HL-60 (cell line): Measurements from ENCODE around the gene PLBD2.
A peak's percentile ranks its signal among the peaks of the same experiment; 100 is the strongest.

Source experiments
- DNase-seq, 2 experiments: peaks; one replicate each; pipeline ENCODE4 v3.0.0-alpha.2; 2010 to 2020; ENCODE audit warnings: low read depth in 1 of 2, low spot score in 1 of 2
- H3K27ac ChIP-seq: fragments of 250-450 bp; sonication (Bioruptor Pico); replicated peaks from 2 replicates; pipeline ENCODE4 v1.5.1; 2020; ENCODE audit warnings: mild to moderate bottlenecking, moderate library complexity
- H3K27me3 ChIP-seq: fragments of 250-450 bp; sonication (Bioruptor Pico); 2 replicates; pipeline ENCODE4 v1.5.1; 2021; ENCODE audit warnings: mild to moderate bottlenecking, moderate library complexity; ENCODE audit not compliant: insufficient read depth, poor library complexity, severe bottlenecking
- H3K4me3 ChIP-seq: replicated peaks from 2 replicates; pipeline ENCODE4 v1.5.1; 2011; ENCODE audit warnings: mild to moderate bottlenecking, control low read depth, low read length; ENCODE audit not compliant: insufficient read depth
- GABPA ChIP-seq: IDR thresholded peaks from 2 replicates; pipeline ENCODE4 v1.6.1; 2012; ENCODE audit warnings: low read depth
- POLR2AphosphoS5 ChIP-seq: IDR thresholded peaks from 2 replicates; pipeline ENCODE4 v1.6.1; 2012; ENCODE audit warnings: low read depth
- SPI1 ChIP-seq: IDR thresholded peaks from 2 replicates; pipeline ENCODE4 v1.6.1; 2012; ENCODE audit warnings: low read depth, mild to moderate bottlenecking, borderline replicate concordance
- TF ChIP-seq, protein P1 (sequence below): IDR thresholded peaks from 2 replicates; pipeline ENCODE4 v1.6.1; 2012; ENCODE audit warnings: low read depth; ENCODE audit not compliant: insufficient replicate concordance
- TF ChIP-seq, protein P2 (sequence below): IDR thresholded peaks from one replicate; pipeline ENCODE4 v1.5.1; 2011; ENCODE audit warnings: low read length, control low read depth, inconsistent platforms; ENCODE audit not compliant: insufficient read depth

PLBD2 gene

DNA sequence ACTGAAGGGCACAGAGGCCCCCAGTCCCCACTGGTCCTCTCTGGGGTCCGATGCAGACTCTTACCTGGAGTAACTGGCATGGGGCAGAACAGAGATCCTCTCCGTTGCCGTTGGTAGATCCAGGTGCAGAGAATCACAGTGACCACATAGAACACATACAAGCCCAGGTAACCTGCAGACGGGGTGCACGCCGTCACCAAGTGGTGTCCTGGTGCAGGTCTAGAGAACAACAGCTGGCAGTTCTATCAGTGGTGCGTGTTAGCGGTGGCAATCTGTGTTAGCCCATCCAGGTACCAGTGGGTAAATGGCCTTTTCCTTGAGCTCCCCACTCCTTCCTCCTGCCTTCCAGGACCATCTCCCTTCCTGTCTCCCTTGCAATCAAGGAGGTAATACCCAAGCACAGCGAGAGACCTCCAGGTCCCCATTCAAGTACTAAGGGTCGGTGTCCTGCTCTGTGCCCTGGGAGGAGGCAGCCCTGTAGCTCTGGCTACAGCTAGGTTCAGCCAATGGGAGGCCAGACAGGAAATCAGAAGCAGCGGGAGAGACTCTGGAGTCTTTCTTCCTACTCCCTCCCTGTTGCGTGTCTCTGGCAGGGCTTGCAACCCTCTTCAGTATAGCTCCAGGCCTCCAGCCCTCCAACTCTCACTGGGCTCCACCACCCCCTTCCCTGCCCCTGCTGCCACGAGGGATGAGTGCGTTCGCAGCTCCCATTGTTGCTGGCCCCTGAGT lies 39.3 kb upstream of the PLBD2 start:
- Histone ChIP-seq H3K4me3 (no peak overlapping the region), H3K27me3 (no peaks in the 10 kb centered on the region), H3K27ac (no peak overlapping the region)
- TF ChIP-seq SPI1 = no peak
- TF ChIP-seq POLR2AphosphoS5 = no peak
- TF ChIP-seq, protein P1, sequence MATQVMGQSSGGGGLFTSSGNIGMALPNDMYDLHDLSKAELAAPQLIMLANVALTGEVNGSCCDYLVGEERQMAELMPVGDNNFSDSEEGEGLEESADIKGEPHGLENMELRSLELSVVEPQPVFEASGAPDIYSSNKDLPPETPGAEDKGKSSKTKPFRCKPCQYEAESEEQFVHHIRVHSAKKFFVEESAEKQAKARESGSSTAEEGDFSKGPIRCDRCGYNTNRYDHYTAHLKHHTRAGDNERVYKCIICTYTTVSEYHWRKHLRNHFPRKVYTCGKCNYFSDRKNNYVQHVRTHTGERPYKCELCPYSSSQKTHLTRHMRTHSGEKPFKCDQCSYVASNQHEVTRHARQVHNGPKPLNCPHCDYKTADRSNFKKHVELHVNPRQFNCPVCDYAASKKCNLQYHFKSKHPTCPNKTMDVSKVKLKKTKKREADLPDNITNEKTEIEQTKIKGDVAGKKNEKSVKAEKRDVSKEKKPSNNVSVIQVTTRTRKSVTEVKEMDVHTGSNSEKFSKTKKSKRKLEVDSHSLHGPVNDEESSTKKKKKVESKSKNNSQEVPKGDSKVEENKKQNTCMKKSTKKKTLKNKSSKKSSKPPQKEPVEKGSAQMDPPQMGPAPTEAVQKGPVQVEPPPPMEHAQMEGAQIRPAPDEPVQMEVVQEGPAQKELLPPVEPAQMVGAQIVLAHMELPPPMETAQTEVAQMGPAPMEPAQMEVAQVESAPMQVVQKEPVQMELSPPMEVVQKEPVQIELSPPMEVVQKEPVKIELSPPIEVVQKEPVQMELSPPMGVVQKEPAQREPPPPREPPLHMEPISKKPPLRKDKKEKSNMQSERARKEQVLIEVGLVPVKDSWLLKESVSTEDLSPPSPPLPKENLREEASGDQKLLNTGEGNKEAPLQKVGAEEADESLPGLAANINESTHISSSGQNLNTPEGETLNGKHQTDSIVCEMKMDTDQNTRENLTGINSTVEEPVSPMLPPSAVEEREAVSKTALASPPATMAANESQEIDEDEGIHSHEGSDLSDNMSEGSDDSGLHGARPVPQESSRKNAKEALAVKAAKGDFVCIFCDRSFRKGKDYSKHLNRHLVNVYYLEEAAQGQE = no peak
- TF ChIP-seq, protein P2, sequence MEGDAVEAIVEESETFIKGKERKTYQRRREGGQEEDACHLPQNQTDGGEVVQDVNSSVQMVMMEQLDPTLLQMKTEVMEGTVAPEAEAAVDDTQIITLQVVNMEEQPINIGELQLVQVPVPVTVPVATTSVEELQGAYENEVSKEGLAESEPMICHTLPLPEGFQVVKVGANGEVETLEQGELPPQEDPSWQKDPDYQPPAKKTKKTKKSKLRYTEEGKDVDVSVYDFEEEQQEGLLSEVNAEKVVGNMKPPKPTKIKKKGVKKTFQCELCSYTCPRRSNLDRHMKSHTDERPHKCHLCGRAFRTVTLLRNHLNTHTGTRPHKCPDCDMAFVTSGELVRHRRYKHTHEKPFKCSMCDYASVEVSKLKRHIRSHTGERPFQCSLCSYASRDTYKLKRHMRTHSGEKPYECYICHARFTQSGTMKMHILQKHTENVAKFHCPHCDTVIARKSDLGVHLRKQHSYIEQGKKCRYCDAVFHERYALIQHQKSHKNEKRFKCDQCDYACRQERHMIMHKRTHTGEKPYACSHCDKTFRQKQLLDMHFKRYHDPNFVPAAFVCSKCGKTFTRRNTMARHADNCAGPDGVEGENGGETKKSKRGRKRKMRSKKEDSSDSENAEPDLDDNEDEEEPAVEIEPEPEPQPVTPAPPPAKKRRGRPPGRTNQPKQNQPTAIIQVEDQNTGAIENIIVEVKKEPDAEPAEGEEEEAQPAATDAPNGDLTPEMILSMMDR = no peak
- no peak for TF ChIP-seq GABPA
- no peak for DNase-seq

DNA sequence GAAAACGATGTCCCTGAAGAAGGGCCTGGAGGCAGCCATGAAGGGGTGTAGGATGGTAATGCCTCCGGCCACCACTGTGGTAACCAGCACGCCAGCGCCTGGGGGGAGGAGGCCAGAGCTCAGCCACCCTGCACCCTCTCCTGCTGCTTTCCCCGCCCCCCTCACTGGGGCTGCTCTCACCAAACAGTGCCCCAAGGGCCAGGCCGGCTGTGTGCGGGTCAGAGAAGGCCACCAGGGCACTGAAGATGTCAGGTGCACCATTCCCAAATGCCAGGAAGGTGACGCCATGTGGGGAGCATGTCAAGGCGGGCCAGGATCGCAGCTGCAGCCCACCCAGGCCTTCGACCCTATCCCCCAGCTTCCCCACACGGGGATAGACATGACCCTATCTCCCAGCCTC lies 38.0 kb upstream of the PLBD2 start:
- no peak overlapping the region for H3K4me3 ChIP-seq

DNA sequence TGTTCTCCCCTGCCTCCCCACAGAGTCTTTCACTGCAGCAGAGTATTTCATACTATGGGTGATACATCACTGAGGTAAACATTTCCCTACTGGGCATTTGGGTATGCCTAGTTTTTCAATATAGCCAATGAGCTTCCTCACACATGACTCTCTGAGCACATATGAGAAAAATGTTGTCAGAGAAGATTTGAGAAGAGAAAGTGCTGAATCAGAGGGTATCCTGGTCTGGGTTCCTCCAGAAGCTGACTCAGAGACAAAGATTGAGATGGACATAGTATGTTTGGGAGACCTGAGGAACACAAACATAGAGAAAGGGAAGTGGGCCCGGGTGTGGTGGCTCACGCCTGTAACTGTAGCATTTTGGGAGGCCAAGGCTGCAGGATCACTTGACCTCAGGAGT lies 36.0 kb upstream of the PLBD2 start:
- TF ChIP-seq POLR2AphosphoS5 = no peak
- TF ChIP-seq GABPA = no peak
- TF ChIP-seq, protein P2 = no peak
- TF ChIP-seq SPI1 = no peak
- TF ChIP-seq, protein P1 = no peak
- H3K4me3 ChIP-seq = no peak overlapping the region
- H3K27me3 ChIP-seq = no peaks in the 10 kb centered on the region
- H3K27ac ChIP-seq = no peak overlapping the region
- peak in 1 of 2 experiments; percentile 56 for DNase-seq

More for the DNA sequence above, 38.0 kb upstream of the PLBD2 start:
- Histone ChIP-seq H3K27me3 (no peaks in the 10 kb centered on the region), H3K27ac (no peak overlapping the region)
- no peak for DNase-seq
- TF ChIP-seq POLR2AphosphoS5 (no peak), GABPA (no peak)
- TF ChIP-seq, protein P2 = no peak
- TF ChIP-seq, protein P1 = no peak
